ENCODE measurements around the gene MEF2C. TPM values are rescaled to one million over a fixed set of nuclear protein-coding genes. Genes with fewer than 3 reads are reported as not detected.

Gene MEF2C
- total RNA-seq, 1 experiment from 2014 or later, result 9.9 TPM

DNA sequence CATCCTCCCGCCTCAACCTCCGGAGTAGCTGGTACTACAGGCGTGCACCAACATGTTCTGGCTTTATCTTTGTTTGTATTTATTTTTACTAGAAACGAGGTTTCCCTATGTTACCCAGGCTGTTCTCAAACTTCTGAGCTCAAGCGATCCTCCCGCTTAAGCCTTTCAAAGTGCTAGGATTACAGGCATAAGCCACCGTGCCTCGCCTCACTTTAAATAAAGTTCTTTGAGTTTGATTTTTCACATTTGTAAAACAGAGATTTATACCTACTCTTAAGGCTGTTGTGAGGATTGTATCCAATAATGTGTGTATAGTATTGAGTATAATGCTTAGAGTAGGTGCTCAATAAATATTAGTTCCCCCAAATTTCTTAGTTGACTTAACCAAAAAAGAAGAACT is 75.7 kb downstream of the MEF2C start:
- intact Hi-C loops (cut with micrococcal nuclease; ENCODE audit: unreplicated experiment) (no loop called here), in situ Hi-C loops (cut with HindIII; ENCODE audit: low pct_unique_long_range_greater_than_20kb, low sequenced_read_pairs) (no loop called here)
- Histone ChIP-seq H3K27ac (ENCODE audit: low read length) (no peak overlapping the region), H3K4me3 (ENCODE audit: low read depth in 2 of 2, low read length in 2 of 2) (no peak overlapping the region), H3K4me1 (ENCODE audit: control insufficient read depth, insufficient read depth, low read length) (no peaks in the 10 kb centered on the region), H3K36me3 (ENCODE audit: control insufficient read depth, insufficient read depth, low read length) (no peaks in the 10 kb centered on the region), H3K9me3 (ENCODE audit: control insufficient read depth, insufficient read depth, low read depth, low read length) (no peaks in the 10 kb centered on the region), H3K27me3 (ENCODE audit: control insufficient read depth, insufficient read depth, low read length) (no peaks in the 10 kb centered on the region)
- ChIA-PET POLR2A (no interaction called here), CTCF (no interaction called here)
- no peak for ATAC-seq
- DNase-seq (ENCODE audit: low read depth, low spot score), result no peak
- TF ChIP-seq, protein P1, sequence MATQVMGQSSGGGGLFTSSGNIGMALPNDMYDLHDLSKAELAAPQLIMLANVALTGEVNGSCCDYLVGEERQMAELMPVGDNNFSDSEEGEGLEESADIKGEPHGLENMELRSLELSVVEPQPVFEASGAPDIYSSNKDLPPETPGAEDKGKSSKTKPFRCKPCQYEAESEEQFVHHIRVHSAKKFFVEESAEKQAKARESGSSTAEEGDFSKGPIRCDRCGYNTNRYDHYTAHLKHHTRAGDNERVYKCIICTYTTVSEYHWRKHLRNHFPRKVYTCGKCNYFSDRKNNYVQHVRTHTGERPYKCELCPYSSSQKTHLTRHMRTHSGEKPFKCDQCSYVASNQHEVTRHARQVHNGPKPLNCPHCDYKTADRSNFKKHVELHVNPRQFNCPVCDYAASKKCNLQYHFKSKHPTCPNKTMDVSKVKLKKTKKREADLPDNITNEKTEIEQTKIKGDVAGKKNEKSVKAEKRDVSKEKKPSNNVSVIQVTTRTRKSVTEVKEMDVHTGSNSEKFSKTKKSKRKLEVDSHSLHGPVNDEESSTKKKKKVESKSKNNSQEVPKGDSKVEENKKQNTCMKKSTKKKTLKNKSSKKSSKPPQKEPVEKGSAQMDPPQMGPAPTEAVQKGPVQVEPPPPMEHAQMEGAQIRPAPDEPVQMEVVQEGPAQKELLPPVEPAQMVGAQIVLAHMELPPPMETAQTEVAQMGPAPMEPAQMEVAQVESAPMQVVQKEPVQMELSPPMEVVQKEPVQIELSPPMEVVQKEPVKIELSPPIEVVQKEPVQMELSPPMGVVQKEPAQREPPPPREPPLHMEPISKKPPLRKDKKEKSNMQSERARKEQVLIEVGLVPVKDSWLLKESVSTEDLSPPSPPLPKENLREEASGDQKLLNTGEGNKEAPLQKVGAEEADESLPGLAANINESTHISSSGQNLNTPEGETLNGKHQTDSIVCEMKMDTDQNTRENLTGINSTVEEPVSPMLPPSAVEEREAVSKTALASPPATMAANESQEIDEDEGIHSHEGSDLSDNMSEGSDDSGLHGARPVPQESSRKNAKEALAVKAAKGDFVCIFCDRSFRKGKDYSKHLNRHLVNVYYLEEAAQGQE (IDR thresholded peaks at IDR 0.05; ENCODE audit: insufficient read depth in 1 of 2, low read depth in 2 of 2, low read length in 1 of 2), result no peak
- no peak for TF ChIP-seq SIN3A (IDR thresholded peaks at IDR 0.05; ENCODE audit: borderline replicate concordance, insufficient read depth, low read depth, low read length)
- TF ChIP-seq POLR2AphosphoS5 (IDR thresholded peaks at IDR 0.05; ENCODE audit: low read depth, low read length), result no peak
- TF ChIP-seq, protein P2, sequence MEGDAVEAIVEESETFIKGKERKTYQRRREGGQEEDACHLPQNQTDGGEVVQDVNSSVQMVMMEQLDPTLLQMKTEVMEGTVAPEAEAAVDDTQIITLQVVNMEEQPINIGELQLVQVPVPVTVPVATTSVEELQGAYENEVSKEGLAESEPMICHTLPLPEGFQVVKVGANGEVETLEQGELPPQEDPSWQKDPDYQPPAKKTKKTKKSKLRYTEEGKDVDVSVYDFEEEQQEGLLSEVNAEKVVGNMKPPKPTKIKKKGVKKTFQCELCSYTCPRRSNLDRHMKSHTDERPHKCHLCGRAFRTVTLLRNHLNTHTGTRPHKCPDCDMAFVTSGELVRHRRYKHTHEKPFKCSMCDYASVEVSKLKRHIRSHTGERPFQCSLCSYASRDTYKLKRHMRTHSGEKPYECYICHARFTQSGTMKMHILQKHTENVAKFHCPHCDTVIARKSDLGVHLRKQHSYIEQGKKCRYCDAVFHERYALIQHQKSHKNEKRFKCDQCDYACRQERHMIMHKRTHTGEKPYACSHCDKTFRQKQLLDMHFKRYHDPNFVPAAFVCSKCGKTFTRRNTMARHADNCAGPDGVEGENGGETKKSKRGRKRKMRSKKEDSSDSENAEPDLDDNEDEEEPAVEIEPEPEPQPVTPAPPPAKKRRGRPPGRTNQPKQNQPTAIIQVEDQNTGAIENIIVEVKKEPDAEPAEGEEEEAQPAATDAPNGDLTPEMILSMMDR (IDR thresholded peaks at IDR 0.05), result no peak
- TF ChIP-seq TCF7L2 (IDR thresholded peaks at IDR 0.05; ENCODE audit: low read depth, low read length), result no peak
- BruUV-seq (replicated peaks), result no TSS peak

DNA sequence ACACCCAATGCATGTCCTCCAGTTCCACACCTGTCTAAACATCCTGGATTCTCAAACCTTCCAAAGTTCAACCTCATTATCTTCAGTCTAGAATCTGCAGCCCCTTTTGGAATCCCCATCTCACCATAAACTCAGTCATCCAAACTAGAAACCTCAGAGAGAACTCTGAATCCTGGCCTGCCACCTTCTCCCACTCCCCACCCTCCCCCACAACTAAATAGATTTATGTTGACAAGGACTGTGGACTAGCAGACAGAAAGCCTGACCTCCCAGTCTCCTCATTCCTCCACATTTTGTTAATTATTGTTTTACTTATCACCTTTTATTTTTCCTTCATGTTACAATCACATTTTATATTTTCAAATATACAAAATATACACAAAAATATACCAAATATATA is 76.6 kb downstream of the MEF2C start:
- no peaks in the 10 kb centered on the region for H3K9me3 ChIP-seq (ENCODE audit: control insufficient read depth, insufficient read depth, low read depth, low read length)
- in situ Hi-C loops (cut with HindIII; ENCODE audit: low pct_unique_long_range_greater_than_20kb, low sequenced_read_pairs), result no loop called here
- DNase-seq (ENCODE audit: low read depth, low spot score), result no peak
- ChIA-PET CTCF (no interaction called here), POLR2A (no interaction called here)
- no TSS peak for BruUV-seq (replicated peaks)
- no peaks in the 10 kb centered on the region for H3K27me3 ChIP-seq (ENCODE audit: control insufficient read depth, insufficient read depth, low read length)
- no peak overlapping the region for H3K27ac ChIP-seq (ENCODE audit: low read length)
- no peak for ATAC-seq
- intact Hi-C loops (cut with micrococcal nuclease; ENCODE audit: unreplicated experiment), result no loop called here
- TF ChIP-seq POLR2AphosphoS5 (IDR thresholded peaks at IDR 0.05; ENCODE audit: low read depth, low read length) (no peak), TCF7L2 (IDR thresholded peaks at IDR 0.05; ENCODE audit: low read depth, low read length) (no peak), SIN3A (IDR thresholded peaks at IDR 0.05; ENCODE audit: borderline replicate concordance, insufficient read depth, low read depth, low read length) (no peak)
- TF ChIP-seq, protein P2 (IDR thresholded peaks at IDR 0.05), result no peak
- TF ChIP-seq, protein P1 (IDR thresholded peaks at IDR 0.05; ENCODE audit: insufficient read depth in 1 of 2, low read depth in 2 of 2, low read length in 1 of 2), result no peak
- H3K4me1 ChIP-seq (ENCODE audit: control insufficient read depth, insufficient read depth, low read length), result no peaks in the 10 kb centered on the region
- H3K4me3 ChIP-seq (ENCODE audit: low read depth in 2 of 2, low read length in 2 of 2), result no peak overlapping the region
- no peaks in the 10 kb centered on the region for H3K36me3 ChIP-seq (ENCODE audit: control insufficient read depth, insufficient read depth, low read length)
